H1 (cell line): ENCODE data around the gene SCARB2.

Experiments
- GABPA ChIP-seq: IDR thresholded peaks from 2 replicates; pipeline ENCODE4 v1.6.1; 2011; ENCODE audit warnings: mild to moderate bottlenecking, low read length, moderate library complexity, borderline replicate concordance; ENCODE audit not compliant: insufficient read depth
- JUND ChIP-seq: IDR thresholded peaks from 2 replicates; pipeline ENCODE4 v1.6.1; 2011; ENCODE audit warnings: mild to moderate bottlenecking, improper control_type of control experiment, low read length
- POLR2A ChIP-seq, 2 experiments: IDR thresholded peaks; 1 replicate in 1 of 2; 2 replicates in 1 of 2; pipeline ENCODE4 v1.6.1; 2011; ENCODE audit warnings: low read depth in 2 of 2, low read length in 2 of 2, mild to moderate bottlenecking in 2 of 2; ENCODE audit errors: control extremely low read depth in 1 of 2
- USF2 ChIP-seq: IDR thresholded peaks from 2 replicates; pipeline ENCODE4 v1.6.1; 2011; ENCODE audit warnings: low read length, improper control_type of control experiment
- YY1 ChIP-seq: IDR thresholded peaks from 2 replicates; pipeline ENCODE4 v1.6.1; 2011; ENCODE audit warnings: low read depth, mild to moderate bottlenecking, low read length

- TF ChIP-seq GABPA, result no peak
- no peak for TF ChIP-seq POLR2A (IDR thresholded peaks at IDR 0.05; ENCODE audit: control extremely low read depth in 1 of 2, low read depth in 2 of 2, low read length in 2 of 2)
- no peak for TF ChIP-seq JUND
- no peak for TF ChIP-seq USF2
- no peak for TF ChIP-seq YY1
Observed at GRCh38 chr4:76194325-76194724, 19.3 kb downstream of the SCARB2 start.
